Measurements from ENCODE around the gene RRAS. TPM values are rescaled to one million over a fixed set of nuclear protein-coding genes. Genes with fewer than 3 reads are reported as not detected.
"Not testable (repeated sequence)": the region's sequence is repeated elsewhere in the genome, so short reads cannot be mapped to it uniquely, and the experiment has no call there.

The RRAS gene
- polyA plus RNA-seq, 1 of the 3 experiments (the other 2 are of a cell fraction): 141 TPM

DNA sequence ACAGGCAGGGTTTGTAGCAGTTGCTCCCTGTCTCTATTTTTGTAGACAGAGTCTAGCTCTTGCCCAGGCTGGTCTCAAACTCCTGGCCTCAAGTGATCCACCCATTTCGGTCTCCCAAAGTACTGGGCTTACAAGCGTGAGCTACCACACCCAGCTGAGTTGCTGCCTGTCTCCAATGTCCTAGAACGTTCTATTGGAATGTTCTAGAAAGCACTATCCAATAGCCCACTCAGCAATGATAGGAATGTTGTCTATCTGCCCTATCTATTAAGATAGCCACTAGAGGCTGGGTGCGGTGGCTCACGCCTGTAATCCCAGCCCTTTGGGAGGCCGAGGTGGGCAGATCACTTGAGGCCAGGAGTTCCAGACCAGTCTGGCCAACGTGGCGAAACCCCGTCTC, 6.7 kb downstream of the RRAS start:
- H3K79me2 ChIP-seq (ENCODE audit: insufficient read depth); H3K4me2 ChIP-seq; H3K9me3 ChIP-seq; H3K4me3 ChIP-seq (ENCODE audit: low read depth in 2 of 2, low read length in 1 of 2); POLR2A ChIA-PET; DNase-seq; H4K20me1 ChIP-seq (ENCODE audit: insufficient read depth); H3K27ac ChIP-seq (ENCODE audit: low read depth in 2 of 2, low read length in 1 of 2); H3K36me3 ChIP-seq (replicated peaks in 1 of 2; ENCODE audit: control insufficient read depth in 1 of 2, insufficient read depth in 2 of 2, low read length in 1 of 2); H2AFZ ChIP-seq (ENCODE audit: low read depth); H3K9me2 ChIP-seq; H3K27me3 ChIP-seq (ENCODE audit: insufficient read depth); H3K9ac ChIP-seq: not testable (repeated sequence)
- CTCF ChIA-PET: interaction anchor here (1.2 kb wide), 1 partner anchor 48 kb away, joined by 3 read pairs; no protein-coding TSS in a partner anchor
- 0 out of 2 replicates have a peak, but pooled peaks have one; percentile 11 for TF ChIP-seq POLR2AphosphoS5 (IDR thresholded peaks at IDR 0.05; ENCODE audit: low read depth, low read length)
- peaks cover 10 to 11% of the 10 kb centered on the region in 2 experiments; a peak in 3 of 4 replicates for H3K4me1 ChIP-seq (ENCODE audit: control insufficient read depth in 1 of 2, insufficient read depth in 2 of 2, low read depth in 1 of 2, low read length in 1 of 2)
- WGBS (ENCODE audit: low lambda C conversion rate): 77% methylated on average over 8 of the region's 9 CpGs
- H3F3A ChIP-seq (replicated peaks; ENCODE audit: insufficient read depth): peaks cover 19% of the 10 kb centered on the region

DNA sequence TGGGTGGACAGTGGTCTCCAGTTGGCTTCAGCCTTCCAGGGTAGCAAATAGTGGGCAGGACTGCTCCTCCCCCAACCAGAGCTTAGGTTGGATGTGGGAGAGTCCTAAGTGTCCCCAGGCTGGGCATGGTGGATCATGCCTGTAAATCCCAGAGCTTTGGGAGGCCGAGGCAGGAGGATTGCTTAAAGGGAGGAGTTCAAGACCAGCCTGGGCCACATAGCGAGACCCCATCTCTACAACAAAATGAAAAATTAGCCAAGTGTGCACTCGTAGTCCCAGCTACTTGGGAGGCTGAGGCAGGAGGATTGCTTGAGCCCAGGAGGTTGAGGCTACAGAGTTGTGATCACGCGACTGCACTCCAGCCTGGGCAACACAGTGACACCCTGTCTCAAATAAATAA, 7.4 kb downstream of the RRAS start:
- DNase-seq: no peak
- CTCF ChIA-PET: no interaction called here
- Histone ChIP-seq H3K79me2 (ENCODE audit: insufficient read depth) (no peaks in the 10 kb centered on the region), H3K9ac (no peak overlapping the region), H3K4me3 (ENCODE audit: low read depth in 2 of 2, low read length in 1 of 2) (no peak overlapping the region), H2AFZ (ENCODE audit: low read depth) (no peak overlapping the region), H4K20me1 (ENCODE audit: insufficient read depth) (no peaks in the 10 kb centered on the region; the same call in 1 of the 2 replicates), H3F3A (replicated peaks; ENCODE audit: insufficient read depth) (peaks cover 19% of the 10 kb centered on the region), H3K36me3 (replicated peaks in 1 of 2; ENCODE audit: control insufficient read depth in 1 of 2, insufficient read depth in 2 of 2, low read length in 1 of 2) (peaks cover 0 to 14% of the 10 kb centered on the region in 2 experiments), H3K27me3 (ENCODE audit: insufficient read depth) (no peaks in the 10 kb centered on the region), H3K9me2 (no peaks in the 10 kb centered on the region), H3K4me2 (no peak overlapping the region), H3K9me3 (no peaks in the 10 kb centered on the region), H3K4me1 (ENCODE audit: control insufficient read depth in 1 of 2, insufficient read depth in 2 of 2, low read depth in 1 of 2, low read length in 1 of 2) (peaks cover 7 to 10% of the 10 kb centered on the region in 2 experiments; a peak in 3 of 4 replicates), H3K27ac (ENCODE audit: low read depth in 2 of 2, low read length in 1 of 2) (no peak overlapping the region)
- 95% methylated on average over 5 of the region's 5 CpGs for WGBS (ENCODE audit: low lambda C conversion rate)
- TF ChIP-seq USF2 (IDR thresholded peaks at IDR 0.05; ENCODE audit: borderline replicate concordance, low read depth, low read length): no peak
- TF ChIP-seq, protein P1, sequence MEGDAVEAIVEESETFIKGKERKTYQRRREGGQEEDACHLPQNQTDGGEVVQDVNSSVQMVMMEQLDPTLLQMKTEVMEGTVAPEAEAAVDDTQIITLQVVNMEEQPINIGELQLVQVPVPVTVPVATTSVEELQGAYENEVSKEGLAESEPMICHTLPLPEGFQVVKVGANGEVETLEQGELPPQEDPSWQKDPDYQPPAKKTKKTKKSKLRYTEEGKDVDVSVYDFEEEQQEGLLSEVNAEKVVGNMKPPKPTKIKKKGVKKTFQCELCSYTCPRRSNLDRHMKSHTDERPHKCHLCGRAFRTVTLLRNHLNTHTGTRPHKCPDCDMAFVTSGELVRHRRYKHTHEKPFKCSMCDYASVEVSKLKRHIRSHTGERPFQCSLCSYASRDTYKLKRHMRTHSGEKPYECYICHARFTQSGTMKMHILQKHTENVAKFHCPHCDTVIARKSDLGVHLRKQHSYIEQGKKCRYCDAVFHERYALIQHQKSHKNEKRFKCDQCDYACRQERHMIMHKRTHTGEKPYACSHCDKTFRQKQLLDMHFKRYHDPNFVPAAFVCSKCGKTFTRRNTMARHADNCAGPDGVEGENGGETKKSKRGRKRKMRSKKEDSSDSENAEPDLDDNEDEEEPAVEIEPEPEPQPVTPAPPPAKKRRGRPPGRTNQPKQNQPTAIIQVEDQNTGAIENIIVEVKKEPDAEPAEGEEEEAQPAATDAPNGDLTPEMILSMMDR (IDR thresholded peaks at IDR 0.05): no peak
- TF ChIP-seq GABPA (IDR thresholded peaks at IDR 0.05; ENCODE audit: low read depth): no peak
- TF ChIP-seq TCF12 (IDR thresholded peaks at IDR 0.05): no peak
- no peak for TF ChIP-seq EZH2phosphoT487 (IDR thresholded peaks at IDR 0.05; ENCODE audit: borderline replicate concordance, low read depth)
- POLR2A ChIA-PET: interaction anchor here (0.6 to 1.3 kb wide), 2 partner anchors 8 to 23 kb away, joined by 3 read pairs; partner anchors contain the start of gene RRAS

GRCh38 chr19:49631610-49632192, 8.2 kb downstream of the RRAS start:
- Histone ChIP-seq H2AFZ (ENCODE audit: low read depth) (no peak overlapping the region), H3F3A (replicated peaks; ENCODE audit: insufficient read depth) (peaks cover 19% of the 10 kb centered on the region), H3K4me2 (no peak overlapping the region), H3K36me3 (replicated peaks in 1 of 2; ENCODE audit: control insufficient read depth in 1 of 2, insufficient read depth in 2 of 2, low read length in 1 of 2) (peaks cover 0 to 23% of the 10 kb centered on the region in 2 experiments), H3K27ac (ENCODE audit: low read depth in 2 of 2, low read length in 1 of 2) (peak overlapping the region in 1 of 2 experiments; percentile 78; a peak in 2 of 4 replicates), H3K4me1 (ENCODE audit: control insufficient read depth in 1 of 2, insufficient read depth in 2 of 2, low read depth in 1 of 2, low read length in 1 of 2) (peaks cover 7 to 10% of the 10 kb centered on the region in 2 experiments; a peak in 3 of 4 replicates), H3K9ac (no peak overlapping the region), H3K9me3 (no peaks in the 10 kb centered on the region), H4K20me1 (ENCODE audit: insufficient read depth) (no peaks in the 10 kb centered on the region; the same call in 1 of the 2 replicates), H3K27me3 (ENCODE audit: insufficient read depth) (no peaks in the 10 kb centered on the region), H3K4me3 (ENCODE audit: low read depth in 2 of 2, low read length in 1 of 2) (no peak overlapping the region), H3K9me2 (no peaks in the 10 kb centered on the region), H3K79me2 (ENCODE audit: insufficient read depth) (0 out of 2 replicates have a peak, but pooled peaks cover 2% of the 10 kb centered on the region)
- ChIA-PET POLR2A (interaction anchor here (1.3 kb wide), 1 partner anchor 9 kb away, joined by 3 read pairs; the partner anchor contains the start of gene RRAS), CTCF (interaction anchor here (0.9 to 1.9 kb wide), 4 partner anchors 10 to 59 kb away, joined by 3 to 9 read pairs (median 4); partner anchors contain the start of genes CPT1C and SCAF1)
- no peak for TF ChIP-seq GATA2 (CRISPR knock-in tag; IDR thresholded peaks at IDR 0.05)
- 83% methylated on average over 15 of the region's 19 CpGs for WGBS (ENCODE audit: low lambda C conversion rate)
- DNase-seq: no peak

Measured in SK-N-SH (cell line).